HEK293T (cell line): Measurements from ENCODE around the gene MTMR3.

Source experiments
- ARNT ChIP-seq: fragments of 450-650 bp; IDR thresholded peaks from 2 replicates; pipeline ENCODE4 v1.6.1; 2017; ENCODE audit warnings: mild to moderate bottlenecking
- BHLHE40 ChIP-seq: fragments of 450-650 bp; IDR thresholded peaks from 2 replicates; pipeline ENCODE4 v1.6.1; 2016; ENCODE audit warnings: mild to moderate bottlenecking, moderate library complexity, borderline replicate concordance
- CTBP1 ChIP-seq: fragments of 450-650 bp; IDR thresholded peaks from 2 replicates; pipeline ENCODE4 v1.6.1; 2016; ENCODE audit warnings: borderline replicate concordance
- ELF4 ChIP-seq: fragments of 450-650 bp; IDR thresholded peaks from 2 replicates; pipeline ENCODE4 v1.6.1; 2017; ENCODE audit warnings: antibody characterized with exemption
- FOXA1 ChIP-seq: fragments of 450-650 bp; IDR thresholded peaks from 2 replicates; pipeline ENCODE4 v1.6.1; 2016; ENCODE audit warnings: mild to moderate bottlenecking
- FOXK2 ChIP-seq: fragments of 450-650 bp; IDR thresholded peaks from 2 replicates; pipeline ENCODE4 v1.6.1; 2016; ENCODE audit warnings: mild to moderate bottlenecking
- FOXM1 ChIP-seq: fragments of 450-650 bp; IDR thresholded peaks from 2 replicates; pipeline ENCODE4 v1.6.1; 2017; ENCODE audit warnings: mild to moderate bottlenecking, borderline replicate concordance
- HDGF ChIP-seq: fragments of 450-650 bp; IDR thresholded peaks from 2 replicates; pipeline ENCODE4 v1.6.1; 2017; ENCODE audit warnings: antibody characterized with exemption, borderline replicate concordance
- L3MBTL2 ChIP-seq: fragments of 450-650 bp; conservative IDR thresholded peaks from 2 replicates; pipeline ENCODE4 v1.6.1; 2016; ENCODE audit warnings: mild to moderate bottlenecking
- NFRKB ChIP-seq: fragments of 450-650 bp; IDR thresholded peaks from 2 replicates; pipeline ENCODE4 v1.6.1; 2016; ENCODE audit warnings: mild to moderate bottlenecking, moderate library complexity
- SP1 ChIP-seq: fragments of 450-650 bp; IDR thresholded peaks from 2 replicates; pipeline ENCODE4 v1.6.1; 2017
- SUZ12 ChIP-seq: fragments of 450-650 bp; IDR thresholded peaks from 2 replicates; pipeline ENCODE4 v1.6.1; 2016; ENCODE audit warnings: mild to moderate bottlenecking
- TARDBP ChIP-seq: fragments of 450-650 bp; IDR thresholded peaks from 2 replicates; pipeline ENCODE4 v1.6.1; 2016
- ZNF384 ChIP-seq: fragments of 450-650 bp; IDR thresholded peaks from 2 replicates; pipeline ENCODE4 v1.6.1; 2016

DNA sequence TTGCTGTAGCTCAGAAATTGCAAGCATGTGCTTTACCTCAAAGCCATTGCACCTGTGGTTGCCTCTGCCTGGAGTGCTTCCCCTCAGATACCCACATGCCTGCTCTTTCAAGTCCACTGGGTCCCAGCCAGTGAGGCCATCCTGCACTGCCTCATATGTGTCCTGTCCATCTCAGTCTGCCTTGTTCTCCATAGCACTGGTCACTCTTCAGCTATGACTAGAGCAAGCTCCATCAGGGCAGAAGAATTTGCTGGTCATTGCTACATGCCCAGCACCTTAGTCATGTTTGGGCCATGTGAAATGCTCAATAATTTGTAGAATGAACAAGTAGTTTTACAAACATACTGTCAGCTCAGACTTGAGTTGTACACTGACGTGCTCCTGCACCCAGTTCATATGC is 132.9 kb downstream of the MTMR3 start:
- TF ChIP-seq SP1, result no peak
- no peak for TF ChIP-seq SUZ12
- TF ChIP-seq HDGF, result no peak
- no peak for TF ChIP-seq BHLHE40
- TF ChIP-seq FOXK2, result no peak
- no peak for TF ChIP-seq ELF4
- TF ChIP-seq FOXA1, result no peak
- no peak for TF ChIP-seq TARDBP
- TF ChIP-seq NFRKB, result no peak
- TF ChIP-seq FOXM1, result no peak
- TF ChIP-seq L3MBTL2, result no peak
- no peak for TF ChIP-seq CTBP1
- TF ChIP-seq ZNF384, result no peak
- TF ChIP-seq ARNT, result no peak
